Testis (tissue), 2 donors: ENCODE results near the gene SHF.

Experiments used
- CTCF ChIP-seq, 3 experiments: fragments of 450-650 bp in 2 of 3; fragments of 200-600 bp in 1 of 3; sonication (generic) in 1 of 3; IDR thresholded peaks; one replicate each; pipeline ENCODE4 v1.5.1; 2016 to 2019; ENCODE audit warnings: antibody characterized with exemption in 3 of 3, mild to moderate bottlenecking in 2 of 3, moderate library complexity in 1 of 3
- POLR2A ChIP-seq: fragments of 450-650 bp; IDR thresholded peaks from one replicate; pipeline ENCODE4 v1.6.1; 2017; ENCODE audit warnings: antibody characterized with exemption, mild to moderate bottlenecking, moderate library complexity

GRCh38 chr15:45231864-45232562 lies 44.2 kb upstream of the SHF start:
- TF ChIP-seq CTCF (IDR thresholded peaks at IDR 0.05) (no peak), POLR2A (no peak)
